Activated CD8-positive, alpha-beta memory T cell treated with anti-CD3 and anti-CD28 coated beads for 24 hours (primary cell): ENCODE measurements around the gene EDARADD.
A peak's percentile ranks its signal among the peaks of the same experiment; 100 is the strongest.

Experiments used
- DNase-seq: peaks from one replicate; pipeline ENCODE4 v3.0.0-alpha.2; 2020

EDARADD gene

GRCh38 chr1:236520445-236521005 is 126.4 kb downstream of the EDARADD start:
- DNase-seq = no peak

DNA sequence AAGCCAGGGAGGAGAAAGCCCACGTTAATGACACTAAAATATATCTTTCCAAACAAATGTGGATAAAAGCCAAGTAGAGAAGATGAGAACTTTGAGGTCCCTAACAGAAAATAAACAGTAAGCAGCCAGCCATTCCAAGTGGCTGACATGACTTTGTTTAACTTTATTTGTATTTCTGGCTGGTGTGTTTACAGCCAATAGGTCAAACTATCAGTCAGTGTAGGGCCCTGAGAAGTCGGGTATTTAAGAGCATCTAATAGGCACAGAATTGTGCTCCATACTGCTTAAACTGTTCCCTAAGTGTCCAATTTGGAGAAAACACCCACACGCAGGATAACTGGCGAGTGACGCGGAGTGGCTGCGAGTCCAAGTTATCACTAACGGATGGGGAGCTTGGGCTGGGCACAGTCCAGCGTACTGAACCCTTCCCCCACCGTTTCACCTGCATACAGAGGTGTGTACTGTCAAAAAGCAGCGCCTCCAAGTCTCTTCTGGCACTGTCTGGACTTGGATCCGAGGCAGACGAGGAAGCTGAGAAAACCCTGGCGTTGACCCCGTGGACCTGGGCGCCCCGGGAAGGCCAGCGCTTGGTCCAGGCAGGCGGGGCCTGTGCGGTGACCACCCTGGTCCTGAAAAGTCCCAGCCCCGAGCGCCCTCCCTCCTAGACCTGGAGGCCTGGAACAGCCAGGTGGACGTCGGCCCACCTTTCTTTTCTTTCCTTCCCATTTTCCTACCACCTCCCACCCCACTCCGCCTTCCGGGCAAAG is 129.0 kb downstream of the EDARADD start:
- DNase-seq = peak; percentile 64

DNA sequence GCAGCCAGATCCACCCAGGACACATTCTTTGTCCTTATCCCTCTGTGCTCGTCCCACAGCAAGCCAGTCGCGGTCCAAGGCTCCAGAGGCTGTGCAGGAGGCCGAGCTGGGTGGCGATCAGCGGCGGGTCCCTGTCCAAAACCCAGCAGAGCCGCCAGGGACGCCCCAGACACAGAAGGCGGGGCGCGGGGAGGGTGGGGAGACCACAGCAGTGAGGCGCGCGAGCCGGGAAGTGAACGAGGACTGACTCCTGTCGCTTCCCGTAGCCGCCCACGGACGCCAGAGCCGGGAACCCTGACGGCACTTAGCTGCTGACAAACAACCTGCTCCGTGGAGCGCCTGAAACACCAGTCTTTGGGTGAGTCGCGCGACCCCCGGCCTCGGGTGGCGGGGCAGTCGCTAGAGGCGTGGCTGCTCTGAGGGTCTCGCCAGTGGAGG is 129.6 kb downstream of the EDARADD start, which contains the start of gene LGALS8:
LGALS8 (plus strand) TSS at position 279 of the 438 bp plus-strand sequence. CDS start 2,089 bp downstream, outside the sequence.
- DNase-seq = peak; percentile 94

- DNase-seq = peak; percentile 80
Observed at GRCh38 chr1:236524142-236524894, 130.2 kb downstream of the EDARADD start.

DNA sequence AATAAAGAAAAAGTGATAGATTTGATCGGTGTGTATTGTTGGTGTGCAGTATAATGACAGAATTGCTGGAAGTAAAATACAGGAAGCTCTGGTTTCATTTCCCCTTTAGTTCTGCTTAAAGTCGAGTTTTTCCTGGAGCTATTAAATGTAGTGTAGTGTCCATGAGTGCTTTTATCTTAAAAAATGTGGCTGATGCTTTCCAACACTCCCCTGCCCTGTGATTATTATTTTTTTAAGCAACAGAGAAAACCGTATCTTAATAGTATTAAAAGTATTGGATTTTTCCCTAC is 130.8 kb downstream of the EDARADD start:
- DNase-seq = no peak

GRCh38 chr1:236526079-236526478 is 132.0 kb downstream of the EDARADD start:
- DNase-seq = no peak

GRCh38 chr1:236530286-236530685 is 136.2 kb downstream of the EDARADD start:
- DNase-seq = no peak

GRCh38 chr1:236530959-236531358 is 136.9 kb downstream of the EDARADD start:
- no peak for DNase-seq

DNA sequence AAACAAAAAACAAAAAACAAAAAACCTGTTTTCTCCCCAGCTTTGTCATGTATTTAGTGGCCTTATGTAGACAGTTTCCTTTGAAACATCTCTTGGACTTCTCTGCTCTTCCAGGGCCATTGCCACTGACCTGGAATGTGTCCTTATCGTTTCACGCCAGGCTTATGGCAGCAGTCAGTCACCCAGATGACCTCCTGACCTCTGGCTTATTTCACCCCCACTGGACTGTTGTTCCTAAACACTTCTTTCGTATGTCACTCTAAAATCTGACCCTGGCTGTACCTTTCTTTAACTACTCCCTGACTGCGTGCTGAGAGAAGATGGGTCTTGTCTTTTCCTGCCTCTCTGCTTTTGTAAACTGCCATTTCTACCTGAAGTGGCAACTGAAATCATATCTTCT is 138.8 kb downstream of the EDARADD start:
- DNase-seq = no peak

- no peak for DNase-seq
Observed at GRCh38 chr1:236534151-236534651, 140.1 kb downstream of the EDARADD start.
